AG10803 (cell line): ENCODE measurements around the gene SLC30A7.
A peak's percentile ranks its signal among the peaks of the same experiment; 100 is the strongest.

ENCODE experiments used
- DNase-seq: peaks from one replicate; pipeline ENCODE4 v3.0.0; 2010; ENCODE audit warnings: low read depth
- H3K4me3 ChIP-seq: 2 replicates; pipeline ENCODE4 v1.5.1; 2011; ENCODE audit warnings: mild to moderate bottlenecking, low read length, control low read depth
- TF ChIP-seq, protein P1 (sequence below): conservative IDR thresholded peaks from 2 replicates; pipeline ENCODE4 v1.5.1; 2011; ENCODE audit warnings: mild to moderate bottlenecking, low read length, control low read depth, inconsistent platforms

Gene SLC30A7

GRCh38 chr1:100988121-100988520 lies 92.2 kb downstream of the SLC30A7 start:
- no peak overlapping the region for H3K4me3 ChIP-seq
- TF ChIP-seq, protein P1, sequence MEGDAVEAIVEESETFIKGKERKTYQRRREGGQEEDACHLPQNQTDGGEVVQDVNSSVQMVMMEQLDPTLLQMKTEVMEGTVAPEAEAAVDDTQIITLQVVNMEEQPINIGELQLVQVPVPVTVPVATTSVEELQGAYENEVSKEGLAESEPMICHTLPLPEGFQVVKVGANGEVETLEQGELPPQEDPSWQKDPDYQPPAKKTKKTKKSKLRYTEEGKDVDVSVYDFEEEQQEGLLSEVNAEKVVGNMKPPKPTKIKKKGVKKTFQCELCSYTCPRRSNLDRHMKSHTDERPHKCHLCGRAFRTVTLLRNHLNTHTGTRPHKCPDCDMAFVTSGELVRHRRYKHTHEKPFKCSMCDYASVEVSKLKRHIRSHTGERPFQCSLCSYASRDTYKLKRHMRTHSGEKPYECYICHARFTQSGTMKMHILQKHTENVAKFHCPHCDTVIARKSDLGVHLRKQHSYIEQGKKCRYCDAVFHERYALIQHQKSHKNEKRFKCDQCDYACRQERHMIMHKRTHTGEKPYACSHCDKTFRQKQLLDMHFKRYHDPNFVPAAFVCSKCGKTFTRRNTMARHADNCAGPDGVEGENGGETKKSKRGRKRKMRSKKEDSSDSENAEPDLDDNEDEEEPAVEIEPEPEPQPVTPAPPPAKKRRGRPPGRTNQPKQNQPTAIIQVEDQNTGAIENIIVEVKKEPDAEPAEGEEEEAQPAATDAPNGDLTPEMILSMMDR: no peak
- DNase-seq: no peak

DNA sequence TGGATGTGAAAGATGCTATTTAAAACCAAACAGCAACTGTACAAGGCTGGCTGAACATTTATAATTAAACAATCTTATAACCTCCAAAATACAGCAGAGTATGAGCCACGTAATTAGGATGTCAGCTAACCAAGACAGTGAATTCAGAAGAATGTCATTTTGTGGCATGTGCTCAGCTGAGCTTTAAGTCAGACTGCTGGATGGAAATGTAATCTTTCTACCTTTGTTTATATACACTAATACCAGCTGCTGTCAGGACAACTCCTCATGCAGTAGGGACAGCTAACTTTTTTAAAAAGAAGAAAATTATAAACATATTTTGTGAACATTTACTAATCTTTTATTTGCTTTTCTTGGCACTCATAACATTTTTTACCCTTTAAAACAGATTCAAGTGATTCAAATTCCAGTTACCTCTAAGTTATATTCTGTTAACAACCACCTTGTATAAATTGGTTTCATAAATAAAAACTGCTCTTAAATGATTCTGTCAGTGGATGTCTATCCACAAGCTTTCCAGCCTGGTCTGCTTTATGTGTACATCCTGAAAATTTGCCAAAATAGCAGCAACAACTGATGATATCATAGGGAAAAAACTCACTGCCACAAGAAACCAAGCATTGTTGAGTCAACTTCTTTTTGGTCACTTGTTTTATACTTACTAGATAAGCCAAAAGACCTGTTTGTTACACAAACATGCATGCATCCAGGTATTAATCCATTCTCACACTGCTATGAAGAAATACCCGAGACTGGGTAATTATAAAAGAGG lies 93.6 kb downstream of the SLC30A7 start:
- peak; percentile 84 for DNase-seq
- TF ChIP-seq, protein P1: no peak
- H3K4me3 ChIP-seq: no peak overlapping the region

DNA sequence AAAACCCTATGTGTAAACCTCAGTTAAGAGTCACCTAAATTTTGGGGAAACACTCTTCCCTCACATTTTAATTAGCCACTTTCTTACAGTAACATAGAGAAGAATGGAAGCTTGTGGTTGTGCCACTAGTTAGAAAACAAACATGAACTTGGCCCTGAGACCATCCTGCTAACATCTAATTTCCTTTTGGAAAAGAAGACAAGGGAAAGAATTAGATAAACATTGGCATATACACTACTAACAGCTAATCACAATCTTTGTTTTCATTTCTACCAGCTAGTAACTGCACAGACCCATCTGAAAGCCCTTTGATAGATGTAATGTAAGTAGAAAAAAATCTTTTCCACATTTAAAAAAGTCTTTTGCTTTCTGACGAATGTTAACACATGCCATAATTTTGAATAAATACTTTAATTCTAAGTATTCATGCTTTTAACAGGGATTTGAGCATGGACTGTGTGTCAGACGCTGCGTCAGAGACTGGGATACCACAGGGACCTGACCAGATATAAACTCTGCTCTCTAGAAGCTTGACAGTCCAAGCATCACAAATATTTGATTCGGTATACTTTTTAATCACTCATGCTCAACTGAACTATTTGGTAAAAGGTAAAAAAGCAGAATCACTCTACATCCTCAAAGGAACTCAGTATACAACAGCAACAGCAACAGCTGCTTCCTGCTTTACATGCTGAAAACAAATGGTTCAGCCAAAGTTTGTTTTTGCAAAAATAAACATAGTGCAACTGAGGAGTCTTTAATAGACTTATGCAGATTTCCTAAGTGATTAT lies 99.5 kb downstream of the SLC30A7 start:
- no peak for DNase-seq
- no peak overlapping the region for H3K4me3 ChIP-seq
- TF ChIP-seq, protein P1: no peak

DNA sequence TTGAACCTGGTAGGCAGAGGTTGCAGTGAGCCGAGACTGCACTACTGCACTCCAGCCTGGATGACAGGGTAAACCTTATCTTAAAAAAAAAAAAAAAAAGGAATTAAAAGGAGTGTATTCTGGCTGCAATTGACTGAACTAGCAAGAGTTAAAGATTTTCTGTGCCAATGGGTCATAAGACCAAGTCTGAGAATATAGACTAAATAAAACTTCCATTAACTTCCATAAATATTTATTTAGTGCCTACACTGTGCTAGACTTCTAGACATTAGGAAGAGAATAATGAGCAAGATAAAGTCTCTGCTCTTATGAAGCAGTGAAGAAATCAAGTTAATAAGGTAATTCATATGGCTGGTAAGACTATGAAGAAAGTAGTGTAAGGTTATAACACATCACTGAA lies 102.5 kb downstream of the SLC30A7 start:
- no peak for DNase-seq
- TF ChIP-seq, protein P1: no peak
- no peak overlapping the region for H3K4me3 ChIP-seq

GRCh38 chr1:101000131-101000873 lies 104.4 kb downstream of the SLC30A7 start:
- H3K4me3 ChIP-seq: no peak overlapping the region
- TF ChIP-seq, protein P1: no peak
- no peak for DNase-seq

- DNase-seq: no peak
- TF ChIP-seq, protein P1: no peak
- no peak overlapping the region for H3K4me3 ChIP-seq
Measured at GRCh38 chr1:101002551-101002950, 106.7 kb downstream of the SLC30A7 start.
